Activated T-cell treated with anti-CD3 and anti-CD28 coated beads, Interleukin-2, amount 50 U/mL, for 24 hours (primary cell): ENCODE data around the gene PIGQ.

Source experiments
- DNase-seq: peaks from one replicate; pipeline ENCODE4 v3.0.0-alpha.2; 2020
- H3K27ac Mint-ChIP-seq: 2 replicates; pipeline ENCODE4 v1.8.0; 2020; ENCODE audit warnings: mild to moderate bottlenecking, mixed read lengths
- H3K27me3 Mint-ChIP-seq: 2 replicates; pipeline ENCODE4 v1.8.0; 2020; ENCODE audit warnings: mixed read lengths
- H3K36me3 Mint-ChIP-seq: 2 replicates; pipeline ENCODE4 v1.8.0; 2020; ENCODE audit warnings: low read depth, mixed read lengths
- H3K4me1 Mint-ChIP-seq: 2 replicates; pipeline ENCODE4 v1.8.0; 2020; ENCODE audit warnings: low read depth, mixed read lengths
- H3K4me3 Mint-ChIP-seq: 2 replicates; pipeline ENCODE4 v1.8.0; 2020; ENCODE audit warnings: mild to moderate bottlenecking, moderate library complexity, mixed read lengths
- H3K9me3 Mint-ChIP-seq: 2 replicates; pipeline ENCODE4 v1.8.0; 2020; ENCODE audit warnings: mixed read lengths

Gene PIGQ

GRCh38 chr16:606656-607307 is 37.0 kb downstream of the PIGQ start:
- no peaks in the 10 kb centered on the region for H3K9me3 Mint-ChIP-seq
- no peaks in the 10 kb centered on the region for H3K27me3 Mint-ChIP-seq
- H3K4me1 Mint-ChIP-seq = peaks cover 31% of the 10 kb centered on the region
- H3K4me3 Mint-ChIP-seq = no peak overlapping the region
- peaks cover 3% of the 10 kb centered on the region for H3K36me3 Mint-ChIP-seq
- H3K27ac Mint-ChIP-seq = no peak overlapping the region
- DNase-seq = no peak

GRCh38 chr16:608019-608418 is 38.3 kb downstream of the PIGQ start:
- peaks cover 3% of the 10 kb centered on the region for H3K36me3 Mint-ChIP-seq
- no peak overlapping the region for H3K4me3 Mint-ChIP-seq
- DNase-seq = peak; percentile 45
- H3K4me1 Mint-ChIP-seq = peaks cover 28% of the 10 kb centered on the region
- H3K9me3 Mint-ChIP-seq = no peaks in the 10 kb centered on the region
- no peaks in the 10 kb centered on the region for H3K27me3 Mint-ChIP-seq
- peak overlapping the region; percentile 89 for H3K27ac Mint-ChIP-seq

GRCh38 chr16:609316-609715 is 39.5 kb downstream of the PIGQ start:
- peaks cover 3% of the 10 kb centered on the region for H3K36me3 Mint-ChIP-seq
- H3K27me3 Mint-ChIP-seq = no peaks in the 10 kb centered on the region
- H3K4me1 Mint-ChIP-seq = peaks cover 22% of the 10 kb centered on the region
- H3K4me3 Mint-ChIP-seq = no peak overlapping the region
- no peaks in the 10 kb centered on the region for H3K9me3 Mint-ChIP-seq
- DNase-seq = no peak
- peak overlapping the region; percentile 7 for H3K27ac Mint-ChIP-seq

- Mint-ChIP-seq H3K9me3 (no peaks in the 10 kb centered on the region), H3K36me3 (peaks cover 4% of the 10 kb centered on the region), H3K4me3 (no peak overlapping the region), H3K27ac (peak overlapping the region; percentile 7), H3K4me1 (peaks cover 20% of the 10 kb centered on the region), H3K27me3 (no peaks in the 10 kb centered on the region)
- no peak for DNase-seq
Measured at GRCh38 chr16:609984-610383, 40.2 kb downstream of the PIGQ start.

GRCh38 chr16:610513-611381 is 41.0 kb downstream of the PIGQ start:
- Mint-ChIP-seq H3K4me3 (no peak overlapping the region), H3K27me3 (no peaks in the 10 kb centered on the region), H3K36me3 (peaks cover 2% of the 10 kb centered on the region), H3K27ac (peak overlapping the region; percentile 72), H3K9me3 (no peaks in the 10 kb centered on the region), H3K4me1 (peaks cover 17% of the 10 kb centered on the region)
- DNase-seq = peak; percentile 77

- no peaks in the 10 kb centered on the region for H3K9me3 Mint-ChIP-seq
- H3K27ac Mint-ChIP-seq = no peak overlapping the region
- no peaks in the 10 kb centered on the region for H3K27me3 Mint-ChIP-seq
- DNase-seq = no peak
- H3K4me1 Mint-ChIP-seq = peaks cover 8% of the 10 kb centered on the region
- peaks cover 2% of the 10 kb centered on the region for H3K36me3 Mint-ChIP-seq
- H3K4me3 Mint-ChIP-seq = no peak overlapping the region
Measured at GRCh38 chr16:615122-615521, 45.4 kb downstream of the PIGQ start.

GRCh38 chr16:616733-617586 is 47.2 kb downstream of the PIGQ start:
- Mint-ChIP-seq H3K36me3 (peaks cover 2% of the 10 kb centered on the region), H3K27ac (no peak overlapping the region), H3K4me3 (no peak overlapping the region), H3K27me3 (no peaks in the 10 kb centered on the region), H3K9me3 (no peaks in the 10 kb centered on the region), H3K4me1 (no peaks in the 10 kb centered on the region)
- no peak for DNase-seq

- Mint-ChIP-seq H3K4me1 (no peaks in the 10 kb centered on the region), H3K27me3 (no peaks in the 10 kb centered on the region), H3K4me3 (no peak overlapping the region), H3K36me3 (peaks cover 2% of the 10 kb centered on the region), H3K9me3 (no peaks in the 10 kb centered on the region), H3K27ac (no peak overlapping the region)
- no peak for DNase-seq
Measured at GRCh38 chr16:617855-618254, 48.1 kb downstream of the PIGQ start.

GRCh38 chr16:619476-620100 is 49.8 kb downstream of the PIGQ start:
- no peak for DNase-seq
- Mint-ChIP-seq H3K36me3 (peaks cover 2% of the 10 kb centered on the region), H3K27ac (no peak overlapping the region), H3K27me3 (no peaks in the 10 kb centered on the region), H3K4me1 (no peaks in the 10 kb centered on the region), H3K4me3 (no peak overlapping the region), H3K9me3 (no peaks in the 10 kb centered on the region)

GRCh38 chr16:620700-621525 is 51.1 kb downstream of the PIGQ start:
- DNase-seq = no peak
- Mint-ChIP-seq H3K27me3 (no peaks in the 10 kb centered on the region), H3K27ac (no peak overlapping the region), H3K36me3 (peaks cover 2% of the 10 kb centered on the region), H3K4me3 (no peak overlapping the region), H3K9me3 (no peaks in the 10 kb centered on the region), H3K4me1 (no peaks in the 10 kb centered on the region)

- Mint-ChIP-seq H3K4me1 (no peaks in the 10 kb centered on the region), H3K36me3 (peaks cover 8% of the 10 kb centered on the region), H3K9me3 (no peaks in the 10 kb centered on the region), H3K4me3 (no peak overlapping the region), H3K27ac (no peak overlapping the region), H3K27me3 (no peaks in the 10 kb centered on the region)
- DNase-seq = no peak
Measured at GRCh38 chr16:621526-622105, 51.8 kb downstream of the PIGQ start.

- H3K36me3 Mint-ChIP-seq = peaks cover 18% of the 10 kb centered on the region
- H3K4me1 Mint-ChIP-seq = no peaks in the 10 kb centered on the region
- H3K4me3 Mint-ChIP-seq = no peak overlapping the region
- no peak overlapping the region for H3K27ac Mint-ChIP-seq
- DNase-seq = no peak
- H3K9me3 Mint-ChIP-seq = no peaks in the 10 kb centered on the region
- no peaks in the 10 kb centered on the region for H3K27me3 Mint-ChIP-seq
Measured at GRCh38 chr16:622920-623280, 53.1 kb downstream of the PIGQ start.

- Mint-ChIP-seq H3K9me3 (no peaks in the 10 kb centered on the region), H3K36me3 (peaks cover 25% of the 10 kb centered on the region), H3K27ac (no peak overlapping the region), H3K4me3 (no peak overlapping the region), H3K27me3 (no peaks in the 10 kb centered on the region), H3K4me1 (no peaks in the 10 kb centered on the region)
- DNase-seq = no peak
Measured at GRCh38 chr16:624526-625070, 54.8 kb downstream of the PIGQ start.
